Liver (tissue), 9 donors: ENCODE data around the gene JMJD6. TPM values are rescaled to one million over a fixed set of nuclear protein-coding genes. Genes with fewer than 3 reads are reported as not detected.

Experiments used
- DNase-seq: peaks from one replicate; pipeline ENCODE4 v3.0.0-alpha.2; 2017; ENCODE audit warnings: low spot score
- H3K27ac ChIP-seq, 2 donors: one replicate each; pipeline ENCODE4 v1.7.0; 2013; ENCODE audit warnings: inconsistent platforms in 2 of 2, low read length in 2 of 2, control low read depth in 1 of 2, low read depth in 1 of 2, mild to moderate bottlenecking in 1 of 2
- H3K27me3 ChIP-seq, 4 donors: one replicate each; pipeline versions ENCODE4 v1.6.1 to v1.7.0; 2013; ENCODE audit warnings: low read length in 3 of 4, inconsistent platforms in 1 of 4, mild to moderate bottlenecking in 1 of 4, moderate library complexity in 1 of 4; ENCODE audit not compliant: control insufficient read depth in 4 of 4, insufficient read depth in 4 of 4
- H3K36me3 ChIP-seq, 4 donors: one replicate each; pipeline versions ENCODE4 v1.6.1 to v1.7.0; 2013; ENCODE audit warnings: low read length in 3 of 4, mild to moderate bottlenecking in 3 of 4, low read depth in 1 of 4, moderate library complexity in 1 of 4; ENCODE audit not compliant: control insufficient read depth in 4 of 4, insufficient read depth in 3 of 4
- H3K4me1 ChIP-seq, 4 donors: one replicate each; pipeline versions ENCODE4 v1.6.1 to v1.7.0; 2013; ENCODE audit warnings: low read length in 3 of 4, mild to moderate bottlenecking in 3 of 4, moderate library complexity in 1 of 4; ENCODE audit not compliant: control insufficient read depth in 4 of 4, insufficient read depth in 4 of 4
- H3K4me3 ChIP-seq, 3 donors: one replicate each; pipeline versions ENCODE4 v1.6.1 to v1.7.0; 2013; ENCODE audit warnings: low read length in 3 of 3, control low read depth in 1 of 3, low read depth in 1 of 3, mild to moderate bottlenecking in 1 of 3
- H3K9ac ChIP-seq, 2 donors: one replicate each; pipeline ENCODE4 v1.7.0; 2013; ENCODE audit warnings: low read length in 2 of 2, mild to moderate bottlenecking in 2 of 2, moderate library complexity in 2 of 2, control low read depth in 1 of 2, low read depth in 1 of 2
- H3K9me3 ChIP-seq, 4 donors: one replicate each; pipeline versions ENCODE4 v1.6.1 to v1.7.0; 2013; ENCODE audit warnings: low read length in 3 of 4; ENCODE audit not compliant: control insufficient read depth in 4 of 4
- ATF3 ChIP-seq: IDR thresholded peaks from 2 replicates; pipeline ENCODE4 v1.6.1; 2016; ENCODE audit warnings: antibody characterized with exemption
- CTCF ChIP-seq: fragments of 150-350 bp; IDR thresholded peaks from 2 replicates; pipeline ENCODE4 v1.5.1; 2017; ENCODE audit warnings: improper control_type of control experiment, low read depth, low read length; ENCODE audit not compliant: missing input control
- EGR1 ChIP-seq, 2 donors: IDR thresholded peaks; 2 replicates each; pipeline ENCODE4 v1.6.1; 2016 to 2018; ENCODE audit warnings: antibody characterized with exemption in 2 of 2, low read depth in 2 of 2
- FOXA1 ChIP-seq: IDR thresholded peaks from 2 replicates; pipeline ENCODE4 v1.6.1; 2016; ENCODE audit warnings: antibody characterized with exemption
- FOXA2 ChIP-seq: IDR thresholded peaks from 2 replicates; pipeline ENCODE4 v1.6.1; 2016; ENCODE audit warnings: antibody characterized with exemption
- GABPA ChIP-seq, 2 donors: IDR thresholded peaks in 1 of 2; conservative IDR thresholded peaks in 1 of 2; 2 replicates each; pipeline ENCODE4 v1.6.1; 2016; ENCODE audit warnings: antibody characterized with exemption in 2 of 2, mild to moderate bottlenecking in 1 of 2, moderate library complexity in 1 of 2
- HNF4A ChIP-seq, 2 donors: conservative IDR thresholded peaks; 2 replicates each; pipeline ENCODE4 v1.6.1; 2016; ENCODE audit warnings: antibody characterized with exemption in 2 of 2, mild to moderate bottlenecking in 2 of 2
- HNF4G ChIP-seq: IDR thresholded peaks from 2 replicates; pipeline ENCODE4 v1.6.1; 2016; ENCODE audit warnings: antibody characterized with exemption
- JUND ChIP-seq, 2 donors: IDR thresholded peaks; 2 replicates each; pipeline ENCODE4 v1.6.1; 2016; ENCODE audit warnings: antibody characterized with exemption in 2 of 2
- NR2F2 ChIP-seq: IDR thresholded peaks from 2 replicates; pipeline ENCODE4 v1.6.1; 2016; ENCODE audit warnings: antibody characterized with exemption
- RAD21 ChIP-seq, 2 donors: IDR thresholded peaks; 2 replicates each; pipeline ENCODE4 v1.6.1; 2016; ENCODE audit warnings: antibody characterized with exemption in 2 of 2, mild to moderate bottlenecking in 2 of 2
- RXRA ChIP-seq, 2 donors: IDR thresholded peaks; 2 replicates each; pipeline ENCODE4 v1.6.1; 2017 to 2018; ENCODE audit warnings: antibody characterized with exemption in 2 of 2, mild to moderate bottlenecking in 1 of 2
- SP1 ChIP-seq: IDR thresholded peaks from 2 replicates; pipeline ENCODE4 v1.6.1; 2018; ENCODE audit warnings: antibody characterized with exemption, mild to moderate bottlenecking
- TAF1 ChIP-seq: conservative IDR thresholded peaks from 2 replicates; pipeline ENCODE4 v1.6.1; 2016; ENCODE audit warnings: antibody characterized with exemption, mild to moderate bottlenecking
- YY1 ChIP-seq: IDR thresholded peaks from 2 replicates; pipeline ENCODE4 v1.6.1; 2016; ENCODE audit warnings: antibody characterized with exemption, mild to moderate bottlenecking
- ZBTB33 ChIP-seq: IDR thresholded peaks from 2 replicates; pipeline ENCODE4 v1.6.1; 2016; ENCODE audit warnings: antibody characterized with exemption
- WGBS: extraction: QIAGEN DNeasy Blood & Tissue Kit; methylation state at CpG from one replicate; pipeline ENCODE4 v1.1.7; 2013; 5-methylcytosine and 5-hydroxymethylcytosine counted together
- polyA plus RNA-seq, 2 donors: library from polyadenylated mRNA; stranded (reverse) in 1 of 2; unstranded in 1 of 2; fragments of 200-250 nt in 1 of 2; fragments of >200 nt in 1 of 2; fragmentation: Nextera tagmentation in 1 of 2; extraction: Ambion mirVana in 1 of 2; gene quantifications; one replicate each; pipeline versions ENCODE4 v1.2.1 to v1.2.3, GENCODE V29; 2013 to 2015
- total RNA-seq, 2 donors: library from RNA; depleted of rRNA; stranded (reverse); fragments of >200 nt; gene quantifications; one replicate each; pipeline ENCODE4 v1.2.3, GENCODE V29; 2014
- TF ChIP-seq, protein P1 (sequence below): IDR thresholded peaks from 2 replicates; pipeline ENCODE4 v1.6.1; 2016; ENCODE audit warnings: antibody characterized with exemption
- TF ChIP-seq, protein P2 (sequence below): IDR thresholded peaks from 2 replicates; pipeline ENCODE4 v1.6.1; 2016; ENCODE audit warnings: antibody characterized with exemption, mild to moderate bottlenecking
- donor health status: healthy.
- donor health status: healthy.
- donor health status: healthy.
- donor health status: healthy.
- donor health status: healthy.

Gene JMJD6
- total and polyA plus RNA-seq, 4 donors: 9.9 to 16.1 (median 11.2) TPM

- H3K4me3 ChIP-seq: no peak overlapping the region
- TF ChIP-seq EGR1 (IDR thresholded peaks at IDR 0.05; ENCODE audit: low read depth in 2 of 2) (no peak), RAD21 (IDR thresholded peaks at IDR 0.05) (no peak), FOXA1 (no peak), HNF4A (conservative IDR thresholded peaks at IDR 0.05) (no peak), ATF3 (no peak), SP1 (no peak), GABPA (IDR thresholded peaks at IDR 0.05 in 1 of 2, conservative IDR thresholded peaks at IDR 0.05 in 1 of 2) (no peak), RXRA (IDR thresholded peaks at IDR 0.05) (no peak), NR2F2 (no peak), HNF4G (no peak), TAF1 (no peak), FOXA2 (no peak), YY1 (no peak), JUND (IDR thresholded peaks at IDR 0.05) (no peak), ZBTB33 (no peak), CTCF (no peak)
- TF ChIP-seq, protein P1, sequence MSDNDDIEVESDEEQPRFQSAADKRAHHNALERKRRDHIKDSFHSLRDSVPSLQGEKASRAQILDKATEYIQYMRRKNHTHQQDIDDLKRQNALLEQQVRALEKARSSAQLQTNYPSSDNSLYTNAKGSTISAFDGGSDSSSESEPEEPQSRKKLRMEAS: no peak
- TF ChIP-seq, protein P2, sequence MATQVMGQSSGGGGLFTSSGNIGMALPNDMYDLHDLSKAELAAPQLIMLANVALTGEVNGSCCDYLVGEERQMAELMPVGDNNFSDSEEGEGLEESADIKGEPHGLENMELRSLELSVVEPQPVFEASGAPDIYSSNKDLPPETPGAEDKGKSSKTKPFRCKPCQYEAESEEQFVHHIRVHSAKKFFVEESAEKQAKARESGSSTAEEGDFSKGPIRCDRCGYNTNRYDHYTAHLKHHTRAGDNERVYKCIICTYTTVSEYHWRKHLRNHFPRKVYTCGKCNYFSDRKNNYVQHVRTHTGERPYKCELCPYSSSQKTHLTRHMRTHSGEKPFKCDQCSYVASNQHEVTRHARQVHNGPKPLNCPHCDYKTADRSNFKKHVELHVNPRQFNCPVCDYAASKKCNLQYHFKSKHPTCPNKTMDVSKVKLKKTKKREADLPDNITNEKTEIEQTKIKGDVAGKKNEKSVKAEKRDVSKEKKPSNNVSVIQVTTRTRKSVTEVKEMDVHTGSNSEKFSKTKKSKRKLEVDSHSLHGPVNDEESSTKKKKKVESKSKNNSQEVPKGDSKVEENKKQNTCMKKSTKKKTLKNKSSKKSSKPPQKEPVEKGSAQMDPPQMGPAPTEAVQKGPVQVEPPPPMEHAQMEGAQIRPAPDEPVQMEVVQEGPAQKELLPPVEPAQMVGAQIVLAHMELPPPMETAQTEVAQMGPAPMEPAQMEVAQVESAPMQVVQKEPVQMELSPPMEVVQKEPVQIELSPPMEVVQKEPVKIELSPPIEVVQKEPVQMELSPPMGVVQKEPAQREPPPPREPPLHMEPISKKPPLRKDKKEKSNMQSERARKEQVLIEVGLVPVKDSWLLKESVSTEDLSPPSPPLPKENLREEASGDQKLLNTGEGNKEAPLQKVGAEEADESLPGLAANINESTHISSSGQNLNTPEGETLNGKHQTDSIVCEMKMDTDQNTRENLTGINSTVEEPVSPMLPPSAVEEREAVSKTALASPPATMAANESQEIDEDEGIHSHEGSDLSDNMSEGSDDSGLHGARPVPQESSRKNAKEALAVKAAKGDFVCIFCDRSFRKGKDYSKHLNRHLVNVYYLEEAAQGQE: no peak
- WGBS: 86% methylated on average over 5 of the region's 5 CpGs
- no peak overlapping the region for H3K9ac ChIP-seq
- H3K27me3 ChIP-seq: no peaks in the 10 kb centered on the region
- no peaks in the 10 kb centered on the region for H3K9me3 ChIP-seq
- H3K4me1 ChIP-seq: peaks cover 0 to 16% (median 10%) of the 10 kb centered on the region in 4 donors
- no peak overlapping the region for H3K27ac ChIP-seq
- peaks cover 7 to 39% (median 33%) of the 10 kb centered on the region in 4 donors for H3K36me3 ChIP-seq
- DNase-seq: no peak
Observed at GRCh38 chr17:76714336-76714735, 12.1 kb downstream of the JMJD6 start.
